HG02763 (cell line): ENCODE measurements around the gene TSPAN5.

Experiments
- ATAC-seq: cut with Tn5 transposase; IDR thresholded peaks from one replicate; pipeline ENCODE4 v1.9.1; 2021; ENCODE audit warnings: mild to moderate bottlenecking, moderate library complexity; ENCODE audit not compliant: unreplicated experiment

TSPAN5 gene

GRCh38 chr4:98601708-98602107 lies 56.7 kb downstream of the TSPAN5 start:
- peak; percentile 72 for ATAC-seq

- ATAC-seq, result no peak
Measured at GRCh38 chr4:98599617-98600205, 58.7 kb downstream of the TSPAN5 start.

GRCh38 chr4:98586962-98587354 lies 71.5 kb downstream of the TSPAN5 start:
- ATAC-seq, result no peak

- no peak for ATAC-seq
Measured at GRCh38 chr4:98586291-98586961, 72.0 kb downstream of the TSPAN5 start.

GRCh38 chr4:98585596-98585995 lies 72.8 kb downstream of the TSPAN5 start:
- no peak for ATAC-seq

- ATAC-seq, result no peak
Measured at GRCh38 chr4:98584265-98584664, 74.1 kb downstream of the TSPAN5 start.

- no peak for ATAC-seq
Measured at GRCh38 chr4:98583265-98583664, 75.1 kb downstream of the TSPAN5 start.

GRCh38 chr4:98581126-98581525 lies 77.3 kb downstream of the TSPAN5 start:
- ATAC-seq, result no peak

GRCh38 chr4:98577956-98578355 lies 80.5 kb downstream of the TSPAN5 start:
- no peak for ATAC-seq

- ATAC-seq, result no peak
Measured at GRCh38 chr4:98574816-98575215, 83.6 kb downstream of the TSPAN5 start.

GRCh38 chr4:98573791-98574190 lies 84.6 kb downstream of the TSPAN5 start:
- ATAC-seq, result no peak

GRCh38 chr4:98572697-98573096 lies 85.7 kb downstream of the TSPAN5 start:
- no peak for ATAC-seq

- no peak for ATAC-seq
Measured at GRCh38 chr4:98571161-98571786, 87.1 kb downstream of the TSPAN5 start.

- no peak for ATAC-seq
Measured at GRCh38 chr4:98570151-98570797, 88.1 kb downstream of the TSPAN5 start.

GRCh38 chr4:98568941-98569663 lies 89.3 kb downstream of the TSPAN5 start:
- no peak for ATAC-seq

- ATAC-seq, result no peak
Measured at GRCh38 chr4:98567611-98568010, 90.8 kb downstream of the TSPAN5 start.

GRCh38 chr4:98566361-98567008 lies 91.9 kb downstream of the TSPAN5 start:
- no peak for ATAC-seq

- ATAC-seq, result no peak
Measured at GRCh38 chr4:98565681-98566301, 92.6 kb downstream of the TSPAN5 start.

- no peak for ATAC-seq
Measured at GRCh38 chr4:98564852-98565251, 93.6 kb downstream of the TSPAN5 start.

- ATAC-seq, result no peak
Measured at GRCh38 chr4:98560321-98560720, 98.1 kb downstream of the TSPAN5 start.
